HepG2 (cell line): ENCODE results near the gene NFS1. TPM values are rescaled to one million over a fixed set of nuclear protein-coding genes. Genes with fewer than 3 reads are reported as not detected.

Experiments used
- CAMTA2 ChIP-seq: sonication (generic); formaldehyde crosslinking; IDR thresholded peaks from 2 replicates; pipeline ENCODE4 v1.4.0; 2020; ENCODE audit warnings: mild to moderate bottlenecking, missing genetic modification reagents, borderline replicate concordance
- KDM5B ChIP-seq: sonication (generic); formaldehyde crosslinking; IDR thresholded peaks from 2 replicates; pipeline ENCODE4 v1.4.0; 2020; ENCODE audit warnings: missing genetic modification reagents, mild to moderate bottlenecking, borderline replicate concordance
- MIER2 ChIP-seq: IDR thresholded peaks from 2 replicates; pipeline ENCODE4 v1.6.1; 2016; ENCODE audit warnings: missing biosample characterization, missing genetic modification reagents
- MTA1 ChIP-seq: sonication (generic); formaldehyde crosslinking; IDR thresholded peaks from 2 replicates; pipeline ENCODE4 v1.4.0; 2020; ENCODE audit warnings: missing genetic modification reagents, mild to moderate bottlenecking, borderline replicate concordance
- STAT5B ChIP-seq: sonication (generic); formaldehyde crosslinking; IDR thresholded peaks from 2 replicates; pipeline ENCODE4 v1.4.0; 2020; ENCODE audit warnings: missing genetic modification reagents
- THAP11 ChIP-seq: IDR thresholded peaks from 2 replicates; pipeline ENCODE4 v1.6.1; 2016; ENCODE audit warnings: missing biosample characterization, missing genetic modification reagents
- ZNF256 ChIP-seq: sonication (generic); formaldehyde crosslinking; conservative IDR thresholded peaks from 2 replicates; pipeline ENCODE4 v1.4.0; 2020; ENCODE audit warnings: missing genetic modification reagents
- polyA plus RNA-seq, 8 experiments: library from polyadenylated mRNA; depleted of rRNA in 3 of 8; stranded (reverse) in 7 of 8; unstranded in 1 of 8; fragments of >200 nt; fragmentation: Illumina TruSeq in 4 of 8; extraction: Trizol in 4 of 8; gene quantifications; 2 replicates each; pipeline versions ENCODE4 v1.2.1 to v1.2.3, GENCODE V29; 2011 to 2016; ENCODE audit warnings: low read depth in 4 of 8, missing spikeins in 1 of 8, mixed read lengths in 1 of 8; ENCODE audit not compliant: insufficient read depth in 1 of 8
- total RNA-seq, 5 experiments: library from RNA; depleted of rRNA; stranded (reverse); fragments of >200 nt; fragmentation: Illumina TruSeq; extraction: Trizol; gene quantifications; 2 replicates each; pipeline ENCODE4 v1.2.3, GENCODE V29; 2016; ENCODE audit warnings: low read depth in 1 of 5
- TF ChIP-seq, protein P1 (sequence below): sonication (generic); formaldehyde crosslinking; IDR thresholded peaks from 2 replicates; pipeline ENCODE4 v1.5.0; 2020; ENCODE audit warnings: mild to moderate bottlenecking, missing genetic modification reagents
- TF ChIP-seq, protein P2 (sequence below): sonication (generic); formaldehyde crosslinking; IDR thresholded peaks from 2 replicates; pipeline ENCODE4 v1.4.0; 2020; ENCODE audit warnings: missing genetic modification reagents, low read depth, mild to moderate bottlenecking, borderline replicate concordance
- TF ChIP-seq, protein P3 (sequence below): IDR thresholded peaks from 2 replicates; pipeline ENCODE4 v1.6.1; 2016; ENCODE audit warnings: mild to moderate bottlenecking
- TF ChIP-seq, protein P4 (sequence below): sonication (generic); formaldehyde crosslinking; IDR thresholded peaks from 2 replicates; pipeline ENCODE4 v1.5.1; 2020; ENCODE audit warnings: mild to moderate bottlenecking, missing genetic modification reagents, moderate library complexity
- TF ChIP-seq, protein P5 (sequence below): sonication (generic); formaldehyde crosslinking; IDR thresholded peaks from 2 replicates; pipeline ENCODE4 v1.8.0; 2023; ENCODE audit warnings: mild to moderate bottlenecking, missing genetic modification reagents
- TF ChIP-seq, protein P6 (sequence below): sonication (generic); formaldehyde crosslinking; conservative IDR thresholded peaks from 2 replicates; pipeline ENCODE4 v1.4.0; 2020; ENCODE audit warnings: missing genetic modification reagents
- TF ChIP-seq, protein P7 (sequence below): sonication (generic); formaldehyde crosslinking; IDR thresholded peaks from 2 replicates; pipeline ENCODE4 v1.8.0; 2022; ENCODE audit warnings: missing genetic modification reagents, mild to moderate bottlenecking, borderline replicate concordance

Gene NFS1
- total and polyA plus RNA-seq, 2 of the 13 experiments (the other 11 are each of a cell fraction or from before 2014, with no cell fraction given): 65.9 to 88.1 TPM

DNA sequence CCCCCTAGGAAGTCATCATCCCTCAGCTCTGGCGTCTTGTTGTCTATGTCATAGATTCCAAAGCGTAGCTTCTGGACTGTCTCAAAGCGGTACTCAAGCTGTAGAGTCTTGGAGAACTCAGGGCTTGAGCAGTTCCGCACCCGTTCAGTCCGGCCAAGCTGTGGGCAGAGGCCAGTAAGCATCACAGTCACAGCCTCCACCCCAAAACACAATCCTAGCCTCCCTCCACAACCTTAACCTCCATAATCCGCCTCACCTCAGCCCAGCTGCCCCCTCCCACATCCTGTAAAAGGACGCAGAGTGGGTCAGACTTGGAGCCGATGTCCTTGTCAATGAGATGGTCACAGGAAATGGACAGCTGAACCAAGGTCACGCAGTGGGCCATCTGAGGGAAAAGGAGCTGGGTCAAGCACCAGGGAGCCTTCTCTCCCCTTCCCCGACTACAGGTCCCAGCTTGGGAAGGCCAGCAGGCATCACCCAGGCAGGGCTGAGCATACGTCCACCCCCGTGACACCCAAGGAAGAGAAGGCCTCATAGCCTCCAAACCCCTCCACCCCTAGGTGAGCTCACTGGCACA lies 66.5 kb downstream of the NFS1 start (continued):
- TF ChIP-seq, protein P1, sequence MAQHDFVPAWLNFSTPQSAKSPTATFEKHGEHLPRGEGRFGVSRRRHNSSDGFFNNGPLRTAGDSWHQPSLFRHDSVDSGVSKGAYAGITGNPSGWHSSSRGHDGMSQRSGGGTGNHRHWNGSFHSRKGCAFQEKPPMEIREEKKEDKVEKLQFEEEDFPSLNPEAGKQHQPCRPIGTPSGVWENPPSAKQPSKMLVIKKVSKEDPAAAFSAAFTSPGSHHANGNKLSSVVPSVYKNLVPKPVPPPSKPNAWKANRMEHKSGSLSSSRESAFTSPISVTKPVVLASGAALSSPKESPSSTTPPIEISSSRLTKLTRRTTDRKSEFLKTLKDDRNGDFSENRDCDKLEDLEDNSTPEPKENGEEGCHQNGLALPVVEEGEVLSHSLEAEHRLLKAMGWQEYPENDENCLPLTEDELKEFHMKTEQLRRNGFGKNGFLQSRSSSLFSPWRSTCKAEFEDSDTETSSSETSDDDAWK: no peak
- TF ChIP-seq, protein P2, sequence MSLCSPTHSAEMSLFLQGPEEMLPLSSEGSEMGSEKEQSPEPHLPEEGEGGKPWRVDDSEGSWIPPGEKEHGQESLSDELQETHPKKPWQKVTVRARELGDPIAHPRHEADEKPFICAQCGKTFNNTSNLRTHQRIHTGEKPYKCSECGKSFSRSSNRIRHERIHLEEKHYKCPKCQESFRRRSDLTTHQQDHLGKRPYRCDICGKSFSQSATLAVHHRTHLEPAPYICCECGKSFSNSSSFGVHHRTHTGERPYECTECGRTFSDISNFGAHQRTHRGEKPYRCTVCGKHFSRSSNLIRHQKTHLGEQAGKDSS (CRISPR knock-in tag): no peak
- TF ChIP-seq STAT5B (no peak), CAMTA2 (CRISPR knock-in tag) (no peak), MTA1 (CRISPR knock-in tag) (peak; percentile 50; the same call in 1 of the 2 replicates), ZNF256 (CRISPR knock-in tag) (no peak), THAP11 (CRISPR knock-in tag) (no peak), KDM5B (0 out of 2 replicates have a peak, but pooled peaks have one; percentile 43), MIER2 (no peak)
- TF ChIP-seq, protein P3, sequence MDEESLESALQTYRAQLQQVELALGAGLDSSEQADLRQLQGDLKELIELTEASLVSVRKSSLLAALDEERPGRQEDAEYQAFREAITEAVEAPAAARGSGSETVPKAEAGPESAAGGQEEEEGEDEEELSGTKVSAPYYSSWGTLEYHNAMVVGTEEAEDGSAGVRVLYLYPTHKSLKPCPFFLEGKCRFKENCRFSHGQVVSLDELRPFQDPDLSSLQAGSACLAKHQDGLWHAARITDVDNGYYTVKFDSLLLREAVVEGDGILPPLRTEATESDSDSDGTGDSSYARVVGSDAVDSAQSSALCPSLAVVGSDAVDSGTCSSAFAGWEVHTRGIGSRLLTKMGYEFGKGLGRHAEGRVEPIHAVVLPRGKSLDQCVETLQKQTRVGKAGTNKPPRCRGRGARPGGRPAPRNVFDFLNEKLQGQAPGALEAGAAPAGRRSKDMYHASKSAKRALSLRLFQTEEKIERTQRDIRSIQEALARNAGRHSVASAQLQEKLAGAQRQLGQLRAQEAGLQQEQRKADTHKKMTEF (CRISPR knock-in tag): no peak
- TF ChIP-seq, protein P4, sequence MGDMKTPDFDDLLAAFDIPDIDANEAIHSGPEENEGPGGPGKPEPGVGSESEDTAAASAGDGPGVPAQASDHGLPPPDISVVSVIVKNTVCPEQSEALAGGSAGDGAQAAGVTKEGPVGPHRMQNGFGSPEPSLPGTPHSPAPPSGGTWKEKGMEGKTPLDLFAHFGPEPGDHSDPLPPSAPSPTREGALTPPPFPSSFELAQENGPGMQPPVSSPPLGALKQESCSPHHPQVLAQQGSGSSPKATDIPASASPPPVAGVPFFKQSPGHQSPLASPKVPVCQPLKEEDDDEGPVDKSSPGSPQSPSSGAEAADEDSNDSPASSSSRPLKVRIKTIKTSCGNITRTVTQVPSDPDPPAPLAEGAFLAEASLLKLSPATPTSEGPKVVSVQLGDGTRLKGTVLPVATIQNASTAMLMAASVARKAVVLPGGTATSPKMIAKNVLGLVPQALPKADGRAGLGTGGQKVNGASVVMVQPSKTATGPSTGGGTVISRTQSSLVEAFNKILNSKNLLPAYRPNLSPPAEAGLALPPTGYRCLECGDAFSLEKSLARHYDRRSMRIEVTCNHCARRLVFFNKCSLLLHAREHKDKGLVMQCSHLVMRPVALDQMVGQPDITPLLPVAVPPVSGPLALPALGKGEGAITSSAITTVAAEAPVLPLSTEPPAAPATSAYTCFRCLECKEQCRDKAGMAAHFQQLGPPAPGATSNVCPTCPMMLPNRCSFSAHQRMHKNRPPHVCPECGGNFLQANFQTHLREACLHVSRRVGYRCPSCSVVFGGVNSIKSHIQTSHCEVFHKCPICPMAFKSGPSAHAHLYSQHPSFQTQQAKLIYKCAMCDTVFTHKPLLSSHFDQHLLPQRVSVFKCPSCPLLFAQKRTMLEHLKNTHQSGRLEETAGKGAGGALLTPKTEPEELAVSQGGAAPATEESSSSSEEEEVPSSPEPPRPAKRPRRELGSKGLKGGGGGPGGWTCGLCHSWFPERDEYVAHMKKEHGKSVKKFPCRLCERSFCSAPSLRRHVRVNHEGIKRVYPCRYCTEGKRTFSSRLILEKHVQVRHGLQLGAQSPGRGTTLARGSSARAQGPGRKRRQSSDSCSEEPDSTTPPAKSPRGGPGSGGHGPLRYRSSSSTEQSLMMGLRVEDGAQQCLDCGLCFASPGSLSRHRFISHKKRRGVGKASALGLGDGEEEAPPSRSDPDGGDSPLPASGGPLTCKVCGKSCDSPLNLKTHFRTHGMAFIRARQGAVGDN (CRISPR knock-in tag): peak; percentile 41
- TF ChIP-seq, protein P5, sequence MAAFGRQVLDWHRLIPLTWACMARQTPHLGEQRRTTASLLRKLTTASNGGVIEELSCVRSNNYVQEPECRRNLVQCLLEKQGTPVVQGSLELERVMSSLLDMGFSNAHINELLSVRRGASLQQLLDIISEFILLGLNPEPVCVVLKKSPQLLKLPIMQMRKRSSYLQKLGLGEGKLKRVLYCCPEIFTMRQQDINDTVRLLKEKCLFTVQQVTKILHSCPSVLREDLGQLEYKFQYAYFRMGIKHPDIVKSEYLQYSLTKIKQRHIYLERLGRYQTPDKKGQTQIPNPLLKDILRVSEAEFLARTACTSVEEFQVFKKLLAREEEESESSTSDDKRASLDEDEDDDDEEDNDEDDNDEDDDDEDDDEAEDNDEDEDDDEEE: no peak
- TF ChIP-seq, protein P6, sequence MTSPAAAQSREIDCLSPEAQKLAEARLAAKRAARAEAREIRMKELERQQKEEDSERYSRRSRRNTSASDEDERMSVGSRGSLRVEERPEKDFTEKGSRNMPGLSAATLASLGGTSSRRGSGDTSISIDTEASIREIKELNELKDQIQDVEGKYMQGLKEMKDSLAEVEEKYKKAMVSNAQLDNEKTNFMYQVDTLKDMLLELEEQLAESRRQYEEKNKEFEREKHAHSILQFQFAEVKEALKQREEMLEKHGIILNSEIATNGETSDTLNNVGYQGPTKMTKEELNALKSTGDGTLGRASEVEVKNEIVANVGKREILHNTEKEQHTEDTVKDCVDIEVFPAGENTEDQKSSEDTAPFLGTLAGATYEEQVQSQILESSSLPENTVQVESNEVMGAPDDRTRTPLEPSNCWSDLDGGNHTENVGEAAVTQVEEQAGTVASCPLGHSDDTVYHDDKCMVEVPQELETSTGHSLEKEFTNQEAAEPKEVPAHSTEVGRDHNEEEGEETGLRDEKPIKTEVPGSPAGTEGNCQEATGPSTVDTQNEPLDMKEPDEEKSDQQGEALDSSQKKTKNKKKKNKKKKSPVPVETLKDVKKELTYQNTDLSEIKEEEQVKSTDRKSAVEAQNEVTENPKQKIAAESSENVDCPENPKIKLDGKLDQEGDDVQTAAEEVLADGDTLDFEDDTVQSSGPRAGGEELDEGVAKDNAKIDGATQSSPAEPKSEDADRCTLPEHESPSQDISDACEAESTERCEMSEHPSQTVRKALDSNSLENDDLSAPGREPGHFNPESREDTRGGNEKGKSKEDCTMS (CRISPR knock-in tag): no peak
- TF ChIP-seq, protein P7, sequence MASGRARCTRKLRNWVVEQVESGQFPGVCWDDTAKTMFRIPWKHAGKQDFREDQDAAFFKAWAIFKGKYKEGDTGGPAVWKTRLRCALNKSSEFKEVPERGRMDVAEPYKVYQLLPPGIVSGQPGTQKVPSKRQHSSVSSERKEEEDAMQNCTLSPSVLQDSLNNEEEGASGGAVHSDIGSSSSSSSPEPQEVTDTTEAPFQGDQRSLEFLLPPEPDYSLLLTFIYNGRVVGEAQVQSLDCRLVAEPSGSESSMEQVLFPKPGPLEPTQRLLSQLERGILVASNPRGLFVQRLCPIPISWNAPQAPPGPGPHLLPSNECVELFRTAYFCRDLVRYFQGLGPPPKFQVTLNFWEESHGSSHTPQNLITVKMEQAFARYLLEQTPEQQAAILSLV (CRISPR knock-in tag): peak; percentile 50; the same call in 1 of the 2 replicates
